Endothelial cell of umbilical vein (primary cell): Measurements from ENCODE around the gene PATE4. TPM values are rescaled to one million over a fixed set of nuclear protein-coding genes. Genes with fewer than 3 reads are reported as not detected.

Source experiments
- BruUV-seq: library from RNA; stranded (reverse); fragments of 400-500 nt; replicated peaks from 2 replicates; lab custom pipeline; 2021; lab: Mats Ljungman, UMichigan
- CTCF ChIA-PET: fragments of 300-600, 350-600 bp; sonication (Branson Sonifier 250); formaldehyde crosslinking; loops from one replicate; lab custom pipeline; 2021; ENCODE audit warnings: antibody characterized with exemption, inconsistent platforms; lab: Charles Lee
- POLR2A ChIA-PET: fragments of 300-600, 350-600 bp; sonication (Branson Sonifier 250); formaldehyde crosslinking; loops from one replicate; lab custom pipeline; 2021; ENCODE audit warnings: antibody characterized with exemption, inconsistent platforms; lab: Charles Lee
- DNase-seq: peaks from one replicate; pipeline ENCODE4 v3.0.0-alpha.2; 2011; ENCODE audit warnings: low read depth, low spot score
- FAIRE-seq: peaks from 2 replicates; lab custom pipeline; 2011; peaks lifted over from hg19 to GRCh38; lab: Jason Lieb, UNC
- H2AFZ ChIP-seq: 2 replicates; pipeline ENCODE4 v1.6.0; 2012; ENCODE audit warnings: low read depth, low read length, control low read depth, inconsistent platforms
- H3K27ac ChIP-seq: 2 replicates; pipeline ENCODE4 v1.5.1; 2011; ENCODE audit warnings: low read depth, mild to moderate bottlenecking, control low read depth, low read length, moderate library complexity; ENCODE audit not compliant: insufficient read depth
- H3K27me3 ChIP-seq, 2 experiments: 2 replicates each; pipeline versions ENCODE4 v1.6.0 to v1.6.1; 2011; ENCODE audit warnings: low read length in 2 of 2, mixed read lengths in 1 of 2; ENCODE audit not compliant: control insufficient read depth in 2 of 2, insufficient read depth in 2 of 2
- H3K36me3 ChIP-seq, 2 experiments: 2 replicates in 1 of 2; 3 replicates in 1 of 2; pipeline ENCODE4 v1.5.1; 2011; ENCODE audit warnings: low read length in 2 of 2, mild to moderate bottlenecking in 1 of 2, moderate library complexity in 1 of 2; ENCODE audit not compliant: control insufficient read depth in 2 of 2, insufficient read depth in 2 of 2; ENCODE audit errors: extremely low read depth in 1 of 2
- H3K4me1 ChIP-seq: 3 replicates; pipeline ENCODE4 v1.5.1; 2011; ENCODE audit warnings: mild to moderate bottlenecking, low read length; ENCODE audit not compliant: control insufficient read depth, insufficient read depth; ENCODE audit errors: extremely low read depth
- H3K4me2 ChIP-seq: 2 replicates; pipeline ENCODE4 v1.6.1; 2011; ENCODE audit warnings: low read length, control low read depth, mixed read lengths; ENCODE audit not compliant: insufficient read depth
- H3K4me3 ChIP-seq, 3 experiments: fragments of 200-600 bp in 1 of 3; sonication (generic), shearing (Covaris generic) in 1 of 3; replicated peaks in 1 of 3; 2 replicates each; pipeline ENCODE4 v1.5.1; 2011 to 2016; ENCODE audit warnings: control low read depth in 3 of 3, low read length in 3 of 3, mild to moderate bottlenecking in 2 of 3, inconsistent platforms in 1 of 3, low read depth in 1 of 3, moderate library complexity in 1 of 3; ENCODE audit not compliant: insufficient read depth in 1 of 3
- H3K79me2 ChIP-seq: 2 replicates; pipeline ENCODE4 v1.6.0; 2012; ENCODE audit warnings: low read length, inconsistent platforms; ENCODE audit not compliant: control insufficient read depth, insufficient read depth
- H3K9ac ChIP-seq: replicated peaks from 2 replicates; pipeline ENCODE3; 2011; ENCODE audit warnings: low read length, control low read depth; ENCODE audit not compliant: insufficient read depth; ENCODE audit errors: extremely low read depth
- H3K9me1 ChIP-seq: replicated peaks from 3 replicates; pipeline ENCODE4 v1.6.0; 2011; ENCODE audit warnings: mild to moderate bottlenecking, low read length; ENCODE audit not compliant: control insufficient read depth, insufficient read depth; ENCODE audit errors: extremely low read depth
- H3K9me3 ChIP-seq: replicated peaks from 2 replicates; pipeline ENCODE4 v1.5.1; 2012; ENCODE audit warnings: low read length, inconsistent platforms; ENCODE audit not compliant: control insufficient read depth, insufficient read depth
- H4K20me1 ChIP-seq: replicated peaks from 2 replicates; pipeline ENCODE3; 2011; ENCODE audit warnings: mild to moderate bottlenecking, low read length; ENCODE audit not compliant: control insufficient read depth, insufficient read depth; ENCODE audit errors: extremely low read depth
- CTCF ChIP-seq, 2 donors: IDR thresholded peaks; 1 replicate in 1 of 2; 2 replicates in 1 of 2; pipeline ENCODE4 v1.5.1; 2011; ENCODE audit warnings: low read length in 2 of 2, mild to moderate bottlenecking in 2 of 2, moderate library complexity in 2 of 2, control low read depth in 1 of 2, inconsistent platforms in 1 of 2, low read depth in 1 of 2; ENCODE audit not compliant: insufficient read depth in 1 of 2; ENCODE audit errors: extremely low read depth in 1 of 2
- EZH2 ChIP-seq: IDR thresholded peaks from 2 replicates; pipeline ENCODE4 v1.6.1; 2012; ENCODE audit warnings: borderline replicate concordance, low read depth, mild to moderate bottlenecking, moderate library complexity, low read length, inconsistent platforms; ENCODE audit not compliant: severe bottlenecking
- FOS ChIP-seq: IDR thresholded peaks from 2 replicates; pipeline ENCODE4 v1.6.1; 2011; ENCODE audit warnings: mild to moderate bottlenecking, low read length, moderate library complexity, borderline replicate concordance; ENCODE audit not compliant: insufficient read depth
- GATA2 ChIP-seq: IDR thresholded peaks from 2 replicates; pipeline ENCODE4 v1.7.0; 2011; ENCODE audit warnings: low read depth, mild to moderate bottlenecking, moderate library complexity, mixed read lengths, low read length; ENCODE audit not compliant: insufficient read length, insufficient read depth
- JUN ChIP-seq: IDR thresholded peaks from 2 replicates; pipeline ENCODE4 v1.6.1; 2011; ENCODE audit warnings: borderline replicate concordance, low read depth; ENCODE audit not compliant: insufficient read length, insufficient read depth
- MAX ChIP-seq: IDR thresholded peaks from 2 replicates; pipeline ENCODE4 v1.6.1; 2011; ENCODE audit not compliant: insufficient read depth, insufficient read length
- MYC ChIP-seq: IDR thresholded peaks from one replicate; pipeline ENCODE4 v1.6.1; 2011; ENCODE audit warnings: mild to moderate bottlenecking, low read depth, low read length
- POLR2A ChIP-seq: IDR thresholded peaks from 2 replicates; pipeline ENCODE4 v1.6.1; 2012; ENCODE audit warnings: low read depth, mild to moderate bottlenecking, control low read depth, low read length
- POLR2AphosphoS5 ChIP-seq: IDR thresholded peaks from 2 replicates; pipeline ENCODE4 v1.6.1; 2012; ENCODE audit warnings: low read depth, mild to moderate bottlenecking, control low read depth, low read length, moderate library complexity; ENCODE audit not compliant: insufficient read depth
- dilution Hi-C: fragments of 300-500 bp; cut with MboI; formaldehyde crosslinking; loops from one replicate; pipeline ENCODE4 v1.15.0; 2019; ENCODE audit warnings: low sequenced_read_pairs; ENCODE audit not compliant: extremely low pct_ligation_motif_present
- intact Hi-C: fragments of 100-400 bp; cut with micrococcal nuclease; formaldehyde crosslinking; loops from one replicate; pipeline ENCODE4 v1.10.0; 2022
- polyA plus RNA-seq, 4 experiments: library from polyadenylated mRNA; depleted of rRNA in 3 of 4; stranded (reverse) in 3 of 4; unstranded in 1 of 4; fragments of >200 nt; gene quantifications; 2 replicates each; pipeline versions ENCODE4 v1.2.1 to v1.2.3, GENCODE V29; 2011 to 2012; ENCODE audit warnings: missing spikeins in 1 of 4
- total RNA-seq: library from RNA; stranded (reverse); gene quantifications from 2 replicates; pipeline ENCODE4 v1.2.3, GENCODE V29; 2021

PATE4 gene
- total and polyA plus RNA-seq, 2 donors (not counting 3 experiments of a cell fraction or from before 2014, with no cell fraction given): not detected

GRCh38 chr11:125874556-125875124 lies 41.5 kb downstream of the PATE4 start:
- ChIA-PET CTCF (interaction anchor here (0.7 to 2.4 kb wide), 15 partner anchors 11 to 451 kb away, joined by 3 to 29 read pairs (median 3); partner anchors contain the start of gene PUS3), POLR2A (no interaction called here)
- Histone ChIP-seq H3K36me3 (no peaks in the 10 kb centered on the region), H3K27ac (no peak overlapping the region), H3K4me1 (no peaks in the 10 kb centered on the region), H3K4me3 (no peak overlapping the region), H4K20me1 (no peaks in the 10 kb centered on the region), H3K9me3 (no peaks in the 10 kb centered on the region), H2AFZ (no peak overlapping the region), H3K79me2 (no peaks in the 10 kb centered on the region), H3K27me3 (no peaks in the 10 kb centered on the region), H3K9ac (no peak overlapping the region), H3K4me2 (no peak overlapping the region), H3K9me1 (no peaks in the 10 kb centered on the region)
- FAIRE-seq (peak; percentile 86), DNase-seq (peak; percentile 66)
- BruUV-seq: no TSS peak
- intact Hi-C loops: loop anchor here (1.0 to 10.0 kb wide), 7 partner anchors 150 to 780 kb away; partner anchors contain the start of genes EI24 and PKNOX2
- TF ChIP-seq CTCF (IDR thresholded peaks at IDR 0.05; ENCODE audit: extremely low read depth in 1 of 2, insufficient read depth in 1 of 2, low read depth in 1 of 2, low read length in 2 of 2) (peak; percentile 70 to 77), POLR2A (no peak)
- dilution Hi-C loops: no loop called here

- no peaks in the 10 kb centered on the region for H3K27me3 ChIP-seq
- no TSS peak for BruUV-seq
- no peak for FAIRE-seq
- H3K4me3 ChIP-seq: no peak overlapping the region
- no peak for TF ChIP-seq JUN
- no peak for TF ChIP-seq EZH2
- TF ChIP-seq CTCF (IDR thresholded peaks at IDR 0.05; ENCODE audit: extremely low read depth in 1 of 2, insufficient read depth in 1 of 2, low read depth in 1 of 2, low read length in 2 of 2): no peak
- no peak for TF ChIP-seq POLR2AphosphoS5
- no peak for TF ChIP-seq POLR2A
- TF ChIP-seq MAX: no peak
- TF ChIP-seq MYC: no peak
- TF ChIP-seq GATA2: no peak
- no peak for TF ChIP-seq FOS
- no peaks in the 10 kb centered on the region for H3K9me1 ChIP-seq
- H3K36me3 ChIP-seq: no peaks in the 10 kb centered on the region
- no peak overlapping the region for H2AFZ ChIP-seq
- no peak for DNase-seq
- H3K9ac ChIP-seq: no peak overlapping the region
- H3K79me2 ChIP-seq: no peaks in the 10 kb centered on the region
- no peaks in the 10 kb centered on the region for H4K20me1 ChIP-seq
- intact Hi-C loops (no loop called here), dilution Hi-C loops (no loop called here)
- no peaks in the 10 kb centered on the region for H3K9me3 ChIP-seq
- ChIA-PET POLR2A (no interaction called here), CTCF (interaction anchor here (1.6 to 1.7 kb wide), 2 partner anchors 22 to 254 kb away, joined by 3 read pairs; partner anchors contain the start of gene PUS3)
- peaks cover 5% of the 10 kb centered on the region for H3K4me1 ChIP-seq
- H3K4me2 ChIP-seq: no peak overlapping the region
- no peak overlapping the region for H3K27ac ChIP-seq
Measured at GRCh38 chr11:125881291-125881690, 48.2 kb downstream of the PATE4 start.
